Right lobe of liver (tissue), 4 donors: ENCODE results near the gene NRTN.

Source experiments
- POLR2A ChIP-seq: fragments of 450-650 bp; IDR thresholded peaks from one replicate; pipeline ENCODE4 v1.6.1; 2017; ENCODE audit warnings: antibody characterized with exemption, mild to moderate bottlenecking
- TF ChIP-seq, protein P1 (sequence below), 4 donors: fragments of 200-600 bp in 3 of 4; fragments of 450-650 bp in 1 of 4; IDR thresholded peaks; one replicate each; pipeline versions ENCODE4 v1.5.1 to v1.8.0; 2016 to 2022; ENCODE audit warnings: antibody characterized with exemption in 4 of 4, mild to moderate bottlenecking in 2 of 4
- donor health status: DM: no; HTN: no; CAD: no.
- donor health status: DM: no; HTN: no; CAD: no.
- donor health status: DM: no; HTN: yes; CAD: no.

GRCh38 chr19:5824751-5825150 is 19.9 kb downstream of the NRTN start:
- TF ChIP-seq, protein P1, sequence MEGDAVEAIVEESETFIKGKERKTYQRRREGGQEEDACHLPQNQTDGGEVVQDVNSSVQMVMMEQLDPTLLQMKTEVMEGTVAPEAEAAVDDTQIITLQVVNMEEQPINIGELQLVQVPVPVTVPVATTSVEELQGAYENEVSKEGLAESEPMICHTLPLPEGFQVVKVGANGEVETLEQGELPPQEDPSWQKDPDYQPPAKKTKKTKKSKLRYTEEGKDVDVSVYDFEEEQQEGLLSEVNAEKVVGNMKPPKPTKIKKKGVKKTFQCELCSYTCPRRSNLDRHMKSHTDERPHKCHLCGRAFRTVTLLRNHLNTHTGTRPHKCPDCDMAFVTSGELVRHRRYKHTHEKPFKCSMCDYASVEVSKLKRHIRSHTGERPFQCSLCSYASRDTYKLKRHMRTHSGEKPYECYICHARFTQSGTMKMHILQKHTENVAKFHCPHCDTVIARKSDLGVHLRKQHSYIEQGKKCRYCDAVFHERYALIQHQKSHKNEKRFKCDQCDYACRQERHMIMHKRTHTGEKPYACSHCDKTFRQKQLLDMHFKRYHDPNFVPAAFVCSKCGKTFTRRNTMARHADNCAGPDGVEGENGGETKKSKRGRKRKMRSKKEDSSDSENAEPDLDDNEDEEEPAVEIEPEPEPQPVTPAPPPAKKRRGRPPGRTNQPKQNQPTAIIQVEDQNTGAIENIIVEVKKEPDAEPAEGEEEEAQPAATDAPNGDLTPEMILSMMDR (IDR thresholded peaks at IDR 0.05): no peak
- no peak for TF ChIP-seq POLR2A
